HL-60 (cell line): ENCODE data around the gene CDKN2B-AS1.

Source experiments
- GABPA ChIP-seq: IDR thresholded peaks from 2 replicates; pipeline ENCODE4 v1.6.1; 2012; ENCODE audit warnings: low read depth
- POLR2AphosphoS5 ChIP-seq: IDR thresholded peaks from 2 replicates; pipeline ENCODE4 v1.6.1; 2012; ENCODE audit warnings: low read depth
- SPI1 ChIP-seq: IDR thresholded peaks from 2 replicates; pipeline ENCODE4 v1.6.1; 2012; ENCODE audit warnings: low read depth, mild to moderate bottlenecking, borderline replicate concordance
- TF ChIP-seq, protein P1 (sequence below): IDR thresholded peaks from one replicate; pipeline ENCODE4 v1.5.1; 2011; ENCODE audit warnings: low read length, control low read depth, inconsistent platforms; ENCODE audit not compliant: insufficient read depth
- TF ChIP-seq, protein P2 (sequence below): IDR thresholded peaks from 2 replicates; pipeline ENCODE4 v1.6.1; 2012; ENCODE audit warnings: low read depth; ENCODE audit not compliant: insufficient replicate concordance

DNA sequence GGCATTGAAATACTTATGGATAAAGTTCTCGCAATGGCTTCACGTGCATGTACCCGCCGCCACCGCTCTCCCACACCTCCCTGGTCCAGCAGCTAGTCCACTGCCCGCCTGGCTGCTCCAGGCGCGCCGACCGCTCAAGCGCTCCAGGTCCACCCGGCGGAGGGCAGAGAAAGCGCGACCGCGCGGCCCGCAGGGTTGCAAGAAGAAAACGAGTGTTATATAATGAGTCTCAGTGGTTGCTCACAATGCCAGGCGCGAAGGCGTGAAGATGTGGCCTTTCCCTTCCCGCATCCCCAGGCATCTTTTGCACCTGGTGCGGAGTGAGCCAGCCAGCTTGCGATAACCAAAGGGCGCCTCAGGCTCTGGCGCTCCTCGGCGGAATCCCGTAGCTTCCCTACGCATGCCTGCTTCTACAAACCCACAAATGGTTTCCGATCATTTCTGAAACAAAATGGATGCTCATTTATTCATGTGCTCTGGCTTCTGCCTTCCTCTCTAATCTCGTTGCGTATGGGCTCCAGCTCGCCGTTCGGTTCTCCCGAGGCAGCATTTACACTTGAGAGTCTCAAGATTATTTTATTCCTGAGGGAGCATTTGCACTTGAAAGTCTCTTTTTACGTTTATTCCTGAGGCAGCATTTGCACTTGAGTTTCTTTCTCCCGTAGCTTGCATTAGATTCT, 26.1 kb upstream of the CDKN2B-AS1 start:
- TF ChIP-seq, protein P1, sequence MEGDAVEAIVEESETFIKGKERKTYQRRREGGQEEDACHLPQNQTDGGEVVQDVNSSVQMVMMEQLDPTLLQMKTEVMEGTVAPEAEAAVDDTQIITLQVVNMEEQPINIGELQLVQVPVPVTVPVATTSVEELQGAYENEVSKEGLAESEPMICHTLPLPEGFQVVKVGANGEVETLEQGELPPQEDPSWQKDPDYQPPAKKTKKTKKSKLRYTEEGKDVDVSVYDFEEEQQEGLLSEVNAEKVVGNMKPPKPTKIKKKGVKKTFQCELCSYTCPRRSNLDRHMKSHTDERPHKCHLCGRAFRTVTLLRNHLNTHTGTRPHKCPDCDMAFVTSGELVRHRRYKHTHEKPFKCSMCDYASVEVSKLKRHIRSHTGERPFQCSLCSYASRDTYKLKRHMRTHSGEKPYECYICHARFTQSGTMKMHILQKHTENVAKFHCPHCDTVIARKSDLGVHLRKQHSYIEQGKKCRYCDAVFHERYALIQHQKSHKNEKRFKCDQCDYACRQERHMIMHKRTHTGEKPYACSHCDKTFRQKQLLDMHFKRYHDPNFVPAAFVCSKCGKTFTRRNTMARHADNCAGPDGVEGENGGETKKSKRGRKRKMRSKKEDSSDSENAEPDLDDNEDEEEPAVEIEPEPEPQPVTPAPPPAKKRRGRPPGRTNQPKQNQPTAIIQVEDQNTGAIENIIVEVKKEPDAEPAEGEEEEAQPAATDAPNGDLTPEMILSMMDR, result no peak
- TF ChIP-seq, protein P2, sequence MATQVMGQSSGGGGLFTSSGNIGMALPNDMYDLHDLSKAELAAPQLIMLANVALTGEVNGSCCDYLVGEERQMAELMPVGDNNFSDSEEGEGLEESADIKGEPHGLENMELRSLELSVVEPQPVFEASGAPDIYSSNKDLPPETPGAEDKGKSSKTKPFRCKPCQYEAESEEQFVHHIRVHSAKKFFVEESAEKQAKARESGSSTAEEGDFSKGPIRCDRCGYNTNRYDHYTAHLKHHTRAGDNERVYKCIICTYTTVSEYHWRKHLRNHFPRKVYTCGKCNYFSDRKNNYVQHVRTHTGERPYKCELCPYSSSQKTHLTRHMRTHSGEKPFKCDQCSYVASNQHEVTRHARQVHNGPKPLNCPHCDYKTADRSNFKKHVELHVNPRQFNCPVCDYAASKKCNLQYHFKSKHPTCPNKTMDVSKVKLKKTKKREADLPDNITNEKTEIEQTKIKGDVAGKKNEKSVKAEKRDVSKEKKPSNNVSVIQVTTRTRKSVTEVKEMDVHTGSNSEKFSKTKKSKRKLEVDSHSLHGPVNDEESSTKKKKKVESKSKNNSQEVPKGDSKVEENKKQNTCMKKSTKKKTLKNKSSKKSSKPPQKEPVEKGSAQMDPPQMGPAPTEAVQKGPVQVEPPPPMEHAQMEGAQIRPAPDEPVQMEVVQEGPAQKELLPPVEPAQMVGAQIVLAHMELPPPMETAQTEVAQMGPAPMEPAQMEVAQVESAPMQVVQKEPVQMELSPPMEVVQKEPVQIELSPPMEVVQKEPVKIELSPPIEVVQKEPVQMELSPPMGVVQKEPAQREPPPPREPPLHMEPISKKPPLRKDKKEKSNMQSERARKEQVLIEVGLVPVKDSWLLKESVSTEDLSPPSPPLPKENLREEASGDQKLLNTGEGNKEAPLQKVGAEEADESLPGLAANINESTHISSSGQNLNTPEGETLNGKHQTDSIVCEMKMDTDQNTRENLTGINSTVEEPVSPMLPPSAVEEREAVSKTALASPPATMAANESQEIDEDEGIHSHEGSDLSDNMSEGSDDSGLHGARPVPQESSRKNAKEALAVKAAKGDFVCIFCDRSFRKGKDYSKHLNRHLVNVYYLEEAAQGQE, result no peak
- TF ChIP-seq GABPA (no peak), POLR2AphosphoS5 (no peak; the same call in 1 of the 2 replicates), SPI1 (no peak)
